ENCODE measurements around the gene BRME1. TPM values are rescaled to one million over a fixed set of nuclear protein-coding genes. Genes with fewer than 3 reads are reported as not detected.

The BRME1 gene
- total RNA-seq, 1 donor from 2014 or later, result 3.4 TPM

DNA sequence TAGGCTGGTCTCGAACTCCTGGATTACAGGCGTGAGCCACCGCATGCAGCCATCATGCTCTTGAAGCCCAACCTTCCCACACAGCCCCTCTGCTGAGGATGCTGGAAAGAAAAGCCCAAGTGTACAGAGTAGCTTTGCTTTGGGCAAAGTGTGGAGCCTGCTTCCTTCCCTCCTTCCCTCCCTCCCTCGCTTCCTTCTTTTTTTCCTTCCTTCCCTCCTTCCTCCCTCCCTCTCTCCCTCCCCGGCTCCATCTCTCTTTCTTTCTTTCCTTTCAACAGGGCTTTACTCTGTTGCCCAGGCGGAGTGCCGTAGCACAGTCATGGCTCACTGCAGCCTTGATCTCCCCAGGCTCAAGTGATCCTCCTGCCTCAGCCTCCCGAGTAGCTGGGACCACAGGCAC is 2.8 kb upstream of the BRME1 start:
- H3K27me3 Mint-ChIP-seq (ENCODE audit: unreplicated experiment), result peaks cover 8% of the 10 kb centered on the region
- H3K9me3 Mint-ChIP-seq (ENCODE audit: unreplicated experiment), result no peaks in the 10 kb centered on the region
- H3K4me1 Mint-ChIP-seq (ENCODE audit: unreplicated experiment), result no peaks in the 10 kb centered on the region
- no peak overlapping the region for H3K27ac Mint-ChIP-seq (ENCODE audit: unreplicated experiment)
- peaks cover 8% of the 10 kb centered on the region for H3K36me3 Mint-ChIP-seq (ENCODE audit: low read depth, unreplicated experiment)
- H3K4me3 Mint-ChIP-seq (ENCODE audit: unreplicated experiment), result no peak overlapping the region
- TF ChIP-seq, protein P1, sequence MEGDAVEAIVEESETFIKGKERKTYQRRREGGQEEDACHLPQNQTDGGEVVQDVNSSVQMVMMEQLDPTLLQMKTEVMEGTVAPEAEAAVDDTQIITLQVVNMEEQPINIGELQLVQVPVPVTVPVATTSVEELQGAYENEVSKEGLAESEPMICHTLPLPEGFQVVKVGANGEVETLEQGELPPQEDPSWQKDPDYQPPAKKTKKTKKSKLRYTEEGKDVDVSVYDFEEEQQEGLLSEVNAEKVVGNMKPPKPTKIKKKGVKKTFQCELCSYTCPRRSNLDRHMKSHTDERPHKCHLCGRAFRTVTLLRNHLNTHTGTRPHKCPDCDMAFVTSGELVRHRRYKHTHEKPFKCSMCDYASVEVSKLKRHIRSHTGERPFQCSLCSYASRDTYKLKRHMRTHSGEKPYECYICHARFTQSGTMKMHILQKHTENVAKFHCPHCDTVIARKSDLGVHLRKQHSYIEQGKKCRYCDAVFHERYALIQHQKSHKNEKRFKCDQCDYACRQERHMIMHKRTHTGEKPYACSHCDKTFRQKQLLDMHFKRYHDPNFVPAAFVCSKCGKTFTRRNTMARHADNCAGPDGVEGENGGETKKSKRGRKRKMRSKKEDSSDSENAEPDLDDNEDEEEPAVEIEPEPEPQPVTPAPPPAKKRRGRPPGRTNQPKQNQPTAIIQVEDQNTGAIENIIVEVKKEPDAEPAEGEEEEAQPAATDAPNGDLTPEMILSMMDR (IDR thresholded peaks at IDR 0.05; ENCODE audit: unreplicated experiment), result no peak
- no peak for DNase-seq (ENCODE audit: low spot score)

DNA sequence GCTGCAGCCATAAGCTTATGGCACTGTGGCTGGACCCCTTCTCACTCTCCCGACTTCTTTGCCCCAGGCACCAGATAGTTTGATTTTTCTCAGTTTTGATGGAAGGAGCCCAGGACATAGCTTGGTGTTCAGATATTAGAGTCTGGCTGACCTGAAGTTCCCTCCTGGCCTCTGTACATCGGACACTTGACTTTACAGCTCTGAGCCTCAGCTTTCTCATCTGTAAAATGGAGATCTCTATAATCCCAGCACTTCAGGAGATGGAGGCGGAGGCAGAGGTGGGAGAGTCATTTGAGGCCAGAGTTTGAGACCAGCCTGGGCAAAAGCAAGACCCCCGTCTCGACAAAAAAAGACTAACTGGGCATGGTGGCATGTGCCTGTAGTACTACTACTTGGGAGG is 993 bp upstream of the BRME1 start:
- Mint-ChIP-seq H3K27ac (ENCODE audit: unreplicated experiment) (no peak overlapping the region), H3K36me3 (ENCODE audit: low read depth, unreplicated experiment) (peaks cover 4% of the 10 kb centered on the region), H3K4me3 (ENCODE audit: unreplicated experiment) (peak overlapping the region; percentile 57), H3K9me3 (ENCODE audit: unreplicated experiment) (no peaks in the 10 kb centered on the region), H3K4me1 (ENCODE audit: unreplicated experiment) (no peaks in the 10 kb centered on the region), H3K27me3 (ENCODE audit: unreplicated experiment) (peaks cover 8% of the 10 kb centered on the region)
- TF ChIP-seq, protein P1 (IDR thresholded peaks at IDR 0.05; ENCODE audit: unreplicated experiment), result no peak
- no peak for DNase-seq (ENCODE audit: low spot score)

DNA sequence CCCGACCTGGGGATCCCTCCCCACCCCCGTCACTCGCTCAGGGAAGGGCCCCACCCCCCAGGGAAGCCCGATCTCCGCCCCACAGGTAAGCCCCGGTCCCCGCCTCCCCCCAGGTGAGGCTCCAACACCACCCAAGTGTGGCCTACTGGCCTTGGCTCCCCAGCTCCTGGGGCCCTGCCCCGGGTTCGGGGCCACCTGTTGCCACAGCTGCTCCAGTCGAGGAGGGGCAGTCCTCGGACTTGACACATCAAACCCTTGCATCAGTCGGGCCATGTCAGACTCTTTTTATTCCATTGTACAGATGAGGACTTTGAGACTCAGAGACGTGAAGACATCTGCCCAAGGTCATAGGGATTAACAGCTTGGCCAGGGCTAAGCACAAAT is 596 bp upstream of the BRME1 start:
- peaks cover 8% of the 10 kb centered on the region for H3K27me3 Mint-ChIP-seq (ENCODE audit: unreplicated experiment)
- H3K4me3 Mint-ChIP-seq (ENCODE audit: unreplicated experiment), result peak overlapping the region; percentile 57
- H3K36me3 Mint-ChIP-seq (ENCODE audit: low read depth, unreplicated experiment), result peaks cover 4% of the 10 kb centered on the region
- DNase-seq (ENCODE audit: low spot score), result no peak
- TF ChIP-seq, protein P1 (IDR thresholded peaks at IDR 0.05; ENCODE audit: unreplicated experiment), result no peak
- H3K27ac Mint-ChIP-seq (ENCODE audit: unreplicated experiment), result no peak overlapping the region
- no peaks in the 10 kb centered on the region for H3K4me1 Mint-ChIP-seq (ENCODE audit: unreplicated experiment)
- no peaks in the 10 kb centered on the region for H3K9me3 Mint-ChIP-seq (ENCODE audit: unreplicated experiment)

DNA sequence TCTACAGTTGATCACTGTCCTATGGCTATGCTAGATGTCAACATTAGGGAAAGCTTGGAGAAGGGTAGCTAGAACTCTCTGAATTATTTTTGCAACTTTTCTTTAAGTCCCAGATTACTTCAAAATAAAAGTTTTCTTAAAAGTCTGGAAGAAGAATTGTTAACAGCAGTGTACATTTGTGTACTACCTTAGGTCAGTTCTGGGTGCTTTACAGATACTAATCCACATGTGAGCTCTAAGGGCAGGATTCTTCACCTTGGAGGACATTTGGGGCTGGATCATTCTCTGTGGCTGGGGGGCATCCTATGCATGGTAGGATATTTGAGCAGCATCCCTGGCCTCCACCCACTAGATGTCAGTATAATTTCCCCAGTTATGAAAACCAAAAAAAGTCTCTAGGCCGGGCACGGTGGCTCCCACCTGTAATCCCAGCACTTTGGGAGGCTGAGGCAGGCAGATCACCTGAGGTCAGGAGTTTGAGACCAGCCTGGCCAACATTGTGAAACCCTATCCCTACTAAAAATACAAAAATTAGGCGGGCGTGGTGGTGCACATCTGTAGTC is 2.8 kb downstream of the BRME1 start:
- Mint-ChIP-seq H3K9me3 (ENCODE audit: unreplicated experiment) (no peaks in the 10 kb centered on the region), H3K36me3 (ENCODE audit: low read depth, unreplicated experiment) (no peaks in the 10 kb centered on the region), H3K27ac (ENCODE audit: unreplicated experiment) (no peak overlapping the region), H3K27me3 (ENCODE audit: unreplicated experiment) (peaks cover 8% of the 10 kb centered on the region), H3K4me3 (ENCODE audit: unreplicated experiment) (no peak overlapping the region), H3K4me1 (ENCODE audit: unreplicated experiment) (no peaks in the 10 kb centered on the region)
- TF ChIP-seq, protein P1 (IDR thresholded peaks at IDR 0.05; ENCODE audit: unreplicated experiment), result no peak
- DNase-seq (ENCODE audit: low spot score), result no peak

DNA sequence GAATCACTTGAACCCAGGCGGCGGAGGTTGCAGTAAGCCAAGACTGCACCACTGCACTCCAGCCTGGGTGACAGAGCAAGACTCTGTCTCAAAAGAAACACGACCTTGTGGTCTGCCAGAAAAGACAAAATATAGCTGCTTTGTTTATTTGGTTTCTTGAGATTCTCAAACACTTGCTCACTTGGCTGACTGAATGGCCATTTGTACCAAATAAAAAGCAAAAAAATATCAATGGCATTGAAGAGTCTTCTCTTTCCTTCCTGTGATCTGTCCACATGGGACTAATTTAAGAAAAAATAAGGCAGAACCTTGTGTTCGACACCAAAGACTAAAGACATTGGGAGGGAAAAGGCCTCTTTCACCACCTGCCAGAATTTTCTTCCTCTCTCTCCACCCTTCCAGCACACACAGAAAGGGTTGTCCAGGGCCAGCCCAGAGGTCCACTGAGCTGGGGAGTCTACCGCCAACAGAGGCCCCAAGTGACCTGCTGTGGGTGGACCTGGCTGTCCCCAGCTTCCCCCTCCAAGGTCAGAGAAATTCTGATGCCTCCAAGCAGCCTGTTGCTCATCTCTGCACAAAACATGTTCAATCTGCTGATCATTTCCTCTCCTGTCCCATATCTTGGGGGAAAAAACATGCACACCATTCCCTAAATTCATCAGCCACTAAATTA is 5.9 kb downstream of the BRME1 start:
- no peak for DNase-seq (ENCODE audit: low spot score)
- Mint-ChIP-seq H3K27me3 (ENCODE audit: unreplicated experiment) (peaks cover 5% of the 10 kb centered on the region), H3K27ac (ENCODE audit: unreplicated experiment) (no peak overlapping the region), H3K4me3 (ENCODE audit: unreplicated experiment) (no peak overlapping the region), H3K36me3 (ENCODE audit: low read depth, unreplicated experiment) (no peaks in the 10 kb centered on the region), H3K4me1 (ENCODE audit: unreplicated experiment) (no peaks in the 10 kb centered on the region), H3K9me3 (ENCODE audit: unreplicated experiment) (no peaks in the 10 kb centered on the region)
- TF ChIP-seq, protein P1 (IDR thresholded peaks at IDR 0.05; ENCODE audit: unreplicated experiment), result no peak

All from endothelial cell (in vitro differentiated cells).